Sciatic nerve (tissue), 2 donors: ENCODE measurements around the gene EBI3. TPM values are rescaled to one million over a fixed set of nuclear protein-coding genes. Genes with fewer than 3 reads are reported as not detected.
"Not testable (repeated sequence)": the region's sequence is repeated elsewhere in the genome, so short reads cannot be mapped to it uniquely, and the experiment has no call there.

Experiments used
- ATAC-seq: fragments of 200-7000 bp; cut with Tn5 transposase; one replicate; pipeline ENCODE4 v1.9.1; 2020; ENCODE audit warnings: mild to moderate bottlenecking, moderate library complexity
- DNase-seq: peaks from one replicate; pipeline ENCODE4 v3.0.0-alpha.2; 2020; ENCODE audit warnings: low spot score
- intact Hi-C: fragments of 100-400 bp; cut with DNase I; formaldehyde crosslinking; loops from one replicate; pipeline ENCODE4 v1.14.2; 2022
- total RNA-seq: library from RNA; stranded (reverse); fragmentation: NEBNext Ultra II Directional; extraction: Animal tissue kit (Norgen Biotek cat#: 25700); gene quantifications from one replicate; pipeline ENCODE4 v1.2.1, GENCODE V29; 2021
- donor health status: DM: no; HTN: no; CAD: no.
- donor health status: DM: no; HTN: no; CAD: no.

The EBI3 gene
- total RNA-seq, 1 donor from 2014 or later, result 3.0 TPM

- DNase-seq (peak; percentile 77), ATAC-seq (peak; percentile 73)
- intact Hi-C loops, result loop anchor here (10.0 kb wide), 1 partner anchor 98 kb away; no protein-coding TSS in a partner anchor
Measured at GRCh38 chr19:4267101-4267900, 38.0 kb downstream of the EBI3 start.

GRCh38 chr19:4267901-4268815, 38.8 kb downstream of the EBI3 start:
- DNase-seq (no peak), ATAC-seq (peak; percentile 8)
- intact Hi-C loops, result loop anchor here (10.0 kb wide), 1 partner anchor 97 kb away; no protein-coding TSS in a partner anchor

GRCh38 chr19:4268816-4269430, 39.6 kb downstream of the EBI3 start:
- intact Hi-C loops, result loop anchor here (10.0 kb wide), 1 partner anchor 96 kb away; no protein-coding TSS in a partner anchor
- DNase-seq (no peak), ATAC-seq (peak; percentile 15)

GRCh38 chr19:4272894-4273293, 43.6 kb downstream of the EBI3 start:
- intact Hi-C loops, result no loop called here
- DNase-seq, result no peak
- ATAC-seq, result no peak

GRCh38 chr19:4274321-4274686, 45.0 kb downstream of the EBI3 start:
- DNase-seq, ATAC-seq, intact Hi-C loops: not testable (repeated sequence)

GRCh38 chr19:4277191-4277696, 47.9 kb downstream of the EBI3 start:
- intact Hi-C loops, result no loop called here
- ATAC-seq (no peak), DNase-seq (no peak)

- no peak for DNase-seq
- ATAC-seq, result no peak
- intact Hi-C loops, result no loop called here
Measured at GRCh38 chr19:4278010-4278409, 48.7 kb downstream of the EBI3 start.

- no peak for ATAC-seq
- intact Hi-C loops, result no loop called here
- DNase-seq, result no peak
Measured at GRCh38 chr19:4278419-4279266, 49.3 kb downstream of the EBI3 start, which contains the start of gene SHD. Gene SHD, plus strand, starts transcription at chr19:4279266. Its CDS starts 798 bp downstream, at chr19:4280064.

GRCh38 chr19:4279267-4279529, 49.9 kb downstream of the EBI3 start:
- intact Hi-C loops, result no loop called here
- DNase-seq (no peak), ATAC-seq (no peak)

GRCh38 chr19:4279530-4280422, 50.5 kb downstream of the EBI3 start:
- intact Hi-C loops, result no loop called here
- ATAC-seq, result no peak
- no peak for DNase-seq

GRCh38 chr19:4284176-4284958, 55.0 kb downstream of the EBI3 start:
- DNase-seq (no peak), ATAC-seq (no peak)
- intact Hi-C loops, result no loop called here

- ATAC-seq, result no peak
- no peak for DNase-seq
Measured at GRCh38 chr19:4284974-4285373, 55.7 kb downstream of the EBI3 start.

GRCh38 chr19:4286141-4286540, 56.8 kb downstream of the EBI3 start:
- DNase-seq, ATAC-seq, intact Hi-C loops: not testable (repeated sequence)

More at GRCh38 chr19:4284974-4285373, 55.7 kb downstream of the EBI3 start:
- intact Hi-C loops, result no loop called here
